Measurements from ENCODE around the gene ZNHIT6. TPM values are rescaled to one million over a fixed set of nuclear protein-coding genes. Genes with fewer than 3 reads are reported as not detected.

The ZNHIT6 gene
- total RNA-seq, 4 donors from 2014 or later = 6.6 to 11.4 (median 7.8) TPM

DNA sequence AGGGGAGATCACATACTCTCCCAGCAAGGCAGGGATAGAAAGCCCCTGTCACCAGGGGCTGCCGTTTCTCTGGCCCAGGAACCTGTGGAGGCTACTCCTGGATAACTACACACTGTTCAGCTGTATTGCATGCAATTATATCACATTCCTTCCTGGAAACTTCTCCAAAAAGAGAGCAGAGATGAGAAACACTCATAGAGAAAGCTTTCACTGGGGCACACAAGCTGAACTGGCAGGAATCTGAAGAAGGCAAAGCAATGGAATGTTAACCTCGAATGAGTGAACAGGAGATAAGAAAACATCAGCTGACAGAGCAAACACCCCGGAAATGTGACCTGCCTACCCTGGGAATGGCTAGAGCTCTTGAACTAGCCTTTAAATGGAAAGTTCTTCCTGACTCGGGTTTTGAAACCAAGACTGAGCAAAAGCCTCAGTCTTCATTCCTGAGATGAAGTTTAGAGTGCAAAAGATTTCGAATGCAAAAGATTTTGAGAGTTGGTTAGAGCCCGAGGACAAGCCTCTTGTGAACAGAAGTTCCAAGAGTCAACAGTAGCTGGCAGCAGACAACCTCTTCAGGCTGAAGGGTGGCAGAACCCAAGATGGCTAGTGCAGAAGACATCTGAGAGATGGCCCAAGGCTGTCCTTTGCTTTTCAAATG lies 95.4 kb downstream of the ZNHIT6 start:
- TF ChIP-seq, protein P1, sequence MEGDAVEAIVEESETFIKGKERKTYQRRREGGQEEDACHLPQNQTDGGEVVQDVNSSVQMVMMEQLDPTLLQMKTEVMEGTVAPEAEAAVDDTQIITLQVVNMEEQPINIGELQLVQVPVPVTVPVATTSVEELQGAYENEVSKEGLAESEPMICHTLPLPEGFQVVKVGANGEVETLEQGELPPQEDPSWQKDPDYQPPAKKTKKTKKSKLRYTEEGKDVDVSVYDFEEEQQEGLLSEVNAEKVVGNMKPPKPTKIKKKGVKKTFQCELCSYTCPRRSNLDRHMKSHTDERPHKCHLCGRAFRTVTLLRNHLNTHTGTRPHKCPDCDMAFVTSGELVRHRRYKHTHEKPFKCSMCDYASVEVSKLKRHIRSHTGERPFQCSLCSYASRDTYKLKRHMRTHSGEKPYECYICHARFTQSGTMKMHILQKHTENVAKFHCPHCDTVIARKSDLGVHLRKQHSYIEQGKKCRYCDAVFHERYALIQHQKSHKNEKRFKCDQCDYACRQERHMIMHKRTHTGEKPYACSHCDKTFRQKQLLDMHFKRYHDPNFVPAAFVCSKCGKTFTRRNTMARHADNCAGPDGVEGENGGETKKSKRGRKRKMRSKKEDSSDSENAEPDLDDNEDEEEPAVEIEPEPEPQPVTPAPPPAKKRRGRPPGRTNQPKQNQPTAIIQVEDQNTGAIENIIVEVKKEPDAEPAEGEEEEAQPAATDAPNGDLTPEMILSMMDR (IDR thresholded peaks at IDR 0.05 in 4 of 5, conservative IDR thresholded peaks at IDR 0.05 in 1 of 5) = peak in 4 of 5 experiments; percentile 11 to 57 (median 35)
- no peak for TF ChIP-seq POLR2A (IDR thresholded peaks at IDR 0.05)
- ATAC-seq = peak in 1 of 2 donors; percentile 60
- in situ Hi-C loops (cut with MboI; ENCODE audit: low sequenced_read_pairs in 4 of 4) = no loop called here

DNA sequence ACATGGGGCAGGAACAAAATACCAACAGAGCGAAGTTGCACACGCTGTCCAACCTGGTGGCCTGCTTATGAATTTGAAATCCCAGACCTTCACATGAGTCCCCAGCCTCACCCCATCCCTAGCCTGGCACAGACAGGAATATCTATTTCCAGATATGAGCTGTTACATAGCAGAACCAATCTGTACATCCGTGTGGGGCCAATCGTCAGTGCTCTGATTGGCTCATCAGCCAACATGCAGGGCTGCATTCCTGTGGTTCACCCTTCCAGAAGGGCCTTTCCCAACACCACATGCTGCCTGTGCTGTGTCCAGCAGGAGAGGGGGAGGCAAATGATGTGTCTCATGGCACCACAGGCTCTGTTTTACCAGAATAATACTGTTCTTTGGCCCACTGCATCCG lies 96.4 kb downstream of the ZNHIT6 start:
- intact Hi-C loops (cut with DNase I; ENCODE audit: low total_unique reads) = loop anchor here (5.0 kb wide), 1 partner anchor 80 kb away; no protein-coding TSS in a partner anchor
- ATAC-seq (peak; percentile 78 to 90), DNase-seq (peak; percentile 42 to 52)
- H3K9me3 ChIP-seq = no peaks in the 10 kb centered on the region
- TF ChIP-seq POLR2A (IDR thresholded peaks at IDR 0.05) = no peak
- TF ChIP-seq, protein P1 (IDR thresholded peaks at IDR 0.05 in 4 of 5, conservative IDR thresholded peaks at IDR 0.05 in 1 of 5) = no peak
- H3K4me1 ChIP-seq = peaks cover 11 to 13% of the 10 kb centered on the region in 2 donors
- H3K36me3 ChIP-seq = no peaks in the 10 kb centered on the region
- H3K27ac ChIP-seq = peak overlapping the region; percentile 46 to 54 (median 50)
- no peak overlapping the region for H3K4me3 ChIP-seq
- H3K27me3 ChIP-seq = no peaks in the 10 kb centered on the region
- in situ Hi-C loops (cut with MboI; ENCODE audit: low sequenced_read_pairs in 4 of 4) = no loop called here

More for the DNA sequence above, 95.4 kb downstream of the ZNHIT6 start:
- H3K4me3 ChIP-seq = no peak overlapping the region
- H3K4me1 ChIP-seq = peaks cover 11 to 13% of the 10 kb centered on the region in 2 donors
- DNase-seq = no peak
- H3K36me3 ChIP-seq = no peaks in the 10 kb centered on the region
- H3K27me3 ChIP-seq = no peaks in the 10 kb centered on the region
- intact Hi-C loops (cut with DNase I; ENCODE audit: low total_unique reads) = loop anchor here (5.0 kb wide), 1 partner anchor 79 kb away; no protein-coding TSS in a partner anchor
- peak overlapping the region in 2 of 4 donors; percentile 53 to 54 for H3K27ac ChIP-seq
- no peaks in the 10 kb centered on the region for H3K9me3 ChIP-seq

DNA sequence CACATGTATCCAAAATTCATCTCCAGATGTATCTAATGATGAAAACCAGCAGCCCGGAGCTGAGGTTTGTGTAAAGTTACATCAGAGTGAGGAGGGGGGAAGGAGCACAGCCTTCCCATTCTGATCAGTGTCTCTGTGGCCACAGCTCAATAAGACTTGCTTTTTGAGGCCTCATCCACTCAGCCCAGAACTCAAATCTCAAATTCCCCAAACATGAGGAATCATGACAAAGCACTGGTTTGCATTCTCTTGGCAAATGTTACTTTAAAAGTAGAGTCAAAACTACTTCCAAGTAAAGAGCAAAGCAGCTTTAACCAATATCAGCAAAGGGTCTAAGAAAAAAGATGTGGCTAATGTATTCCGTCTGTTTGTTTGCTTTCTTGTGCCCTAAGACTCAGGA lies 96.8 kb downstream of the ZNHIT6 start:
- TF ChIP-seq, protein P1 (IDR thresholded peaks at IDR 0.05 in 4 of 5, conservative IDR thresholded peaks at IDR 0.05 in 1 of 5) = no peak
- TF ChIP-seq POLR2A (IDR thresholded peaks at IDR 0.05) = no peak
- in situ Hi-C loops (cut with MboI; ENCODE audit: low sequenced_read_pairs in 4 of 4) (no loop called here), intact Hi-C loops (cut with DNase I; ENCODE audit: low total_unique reads) (loop anchor here (5.0 kb wide), 1 partner anchor 81 kb away; no protein-coding TSS in a partner anchor)
- DNase-seq (no peak), ATAC-seq (peak in 1 of 2 donors; percentile 2)
- Histone ChIP-seq H3K4me1 (peaks cover 11 to 13% of the 10 kb centered on the region in 2 donors), H3K36me3 (no peaks in the 10 kb centered on the region), H3K27ac (peak overlapping the region; percentile 46 to 53 (median 49)), H3K4me3 (no peak overlapping the region), H3K9me3 (no peaks in the 10 kb centered on the region), H3K27me3 (no peaks in the 10 kb centered on the region)

DNA sequence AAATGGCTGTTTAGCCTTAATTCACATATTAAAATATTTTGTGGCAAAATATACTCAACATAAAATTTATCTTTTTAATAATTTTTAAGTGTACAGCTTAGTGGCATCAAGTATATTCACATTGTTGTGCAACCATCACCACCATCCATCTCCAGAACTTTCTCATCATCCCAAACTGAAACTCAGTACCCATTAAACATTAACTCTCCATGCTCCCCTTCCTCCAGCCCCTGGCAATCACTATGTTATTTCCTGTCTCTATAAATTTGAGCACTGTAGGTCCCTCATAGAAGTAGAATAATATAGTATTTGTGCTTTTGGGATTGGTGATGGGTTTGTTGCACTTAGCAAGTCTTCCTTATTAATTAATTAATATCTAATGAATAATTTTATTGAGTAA lies 98.3 kb downstream of the ZNHIT6 start:
- no peaks in the 10 kb centered on the region for H3K9me3 ChIP-seq
- TF ChIP-seq, protein P1 (IDR thresholded peaks at IDR 0.05 in 4 of 5, conservative IDR thresholded peaks at IDR 0.05 in 1 of 5) = no peak
- no peak for TF ChIP-seq POLR2A (IDR thresholded peaks at IDR 0.05)
- H3K4me3 ChIP-seq = no peak overlapping the region
- H3K4me1 ChIP-seq = peaks cover 11 to 13% of the 10 kb centered on the region in 2 donors
- no peak for DNase-seq
- H3K27ac ChIP-seq = no peak overlapping the region
- no peaks in the 10 kb centered on the region for H3K27me3 ChIP-seq
- in situ Hi-C loops (cut with MboI; ENCODE audit: low sequenced_read_pairs in 4 of 4) (no loop called here), intact Hi-C loops (cut with DNase I; ENCODE audit: low total_unique reads) (loop anchor here (5.0 kb wide), 1 partner anchor 82 kb away; no protein-coding TSS in a partner anchor)
- no peaks in the 10 kb centered on the region for H3K36me3 ChIP-seq
- no peak for ATAC-seq

Data from gastrocnemius medialis (tissue), 4 donors.